CD4-positive, alpha-beta T cell treated with Interleukin-17A for 1 hour (primary cell): Measurements from ENCODE around the gene TBC1D28.
"Not testable (repeated sequence)": the region's sequence is repeated elsewhere in the genome, so short reads cannot be mapped to it uniquely, and the experiment has no call there.

Experiments
- DNase-seq: peaks from one replicate; pipeline ENCODE4 v3.0.0-alpha.2; 2020

TBC1D28 gene

GRCh38 chr17:18644291-18644690 is at the start of gene TBC1D28:
Gene TBC1D28 (minus strand): TSS chr17:18644391. CDS start chr17:18641352, 3,039 bp downstream.
- DNase-seq: not testable (repeated sequence)

GRCh38 chr17:18682668-18683067 is 38.5 kb upstream of the TBC1D28 start:
- DNase-seq: not testable (repeated sequence)

- peak; percentile 89 for DNase-seq
Measured at GRCh38 chr17:18681767-18682571, 37.8 kb upstream of the TBC1D28 start, which contains the start of gene FOXO3B. Gene FOXO3B (minus strand): TSS chr17:18682314. CDS start chr17:18681651, 663 bp downstream.

GRCh38 chr17:18677381-18677780 is 33.2 kb upstream of the TBC1D28 start:
- not testable (repeated sequence) for DNase-seq

- not testable (repeated sequence) for DNase-seq
Measured at GRCh38 chr17:18676928-18677327, 32.7 kb upstream of the TBC1D28 start.

- not testable (repeated sequence) for DNase-seq
Measured at GRCh38 chr17:18672395-18673227, 28.4 kb upstream of the TBC1D28 start.

- not testable (repeated sequence) for DNase-seq
Measured at GRCh38 chr17:18668625-18669024, 24.4 kb upstream of the TBC1D28 start.

GRCh38 chr17:18667535-18667934 is 23.3 kb upstream of the TBC1D28 start:
- not testable (repeated sequence) for DNase-seq

- not testable (repeated sequence) for DNase-seq
Measured at GRCh38 chr17:18666326-18666725, 22.1 kb upstream of the TBC1D28 start.

- DNase-seq: not testable (repeated sequence)
Measured at GRCh38 chr17:18661924-18662624, 17.9 kb upstream of the TBC1D28 start.

- not testable (repeated sequence) for DNase-seq
Measured at GRCh38 chr17:18650094-18650493, 5.9 kb upstream of the TBC1D28 start.

- DNase-seq: not testable (repeated sequence)
Measured at GRCh38 chr17:18643124-18643523, 1.1 kb downstream of the TBC1D28 start.

GRCh38 chr17:18638357-18638756 is 5.8 kb downstream of the TBC1D28 start:
- DNase-seq: not testable (repeated sequence)

- DNase-seq: not testable (repeated sequence)
Measured at GRCh38 chr17:18636237-18636636, 8.0 kb downstream of the TBC1D28 start.

- DNase-seq: not testable (repeated sequence)
Measured at GRCh38 chr17:18635773-18636172, 8.4 kb downstream of the TBC1D28 start.

- not testable (repeated sequence) for DNase-seq
Measured at GRCh38 chr17:18634550-18635263, 9.5 kb downstream of the TBC1D28 start.

GRCh38 chr17:18626152-18626870 is 17.9 kb downstream of the TBC1D28 start:
- no peak for DNase-seq

GRCh38 chr17:18625509-18626104 is 18.6 kb downstream of the TBC1D28 start:
- peak; percentile 97 for DNase-seq

GRCh38 chr17:18624862-18625501 is 19.2 kb downstream of the TBC1D28 start:
- not testable (repeated sequence) for DNase-seq

GRCh38 chr17:18617613-18618012 is 26.6 kb downstream of the TBC1D28 start:
- not testable (repeated sequence) for DNase-seq
